Adipocyte (in vitro differentiated cells): ENCODE results near the gene FXYD7.
A peak's percentile ranks its signal among the peaks of the same experiment; 100 is the strongest.

Experiments
- DNase-seq: peaks from one replicate; pipeline ENCODE4 v3.0.0-alpha.2; 2015; ENCODE audit warnings: low read depth
- H3K27me3 ChIP-seq: replicated peaks from 2 replicates; pipeline ENCODE4 v1.7.0; 2013; ENCODE audit warnings: mild to moderate bottlenecking, low read length, moderate library complexity; ENCODE audit not compliant: control insufficient read depth, insufficient read depth
- H3K36me3 ChIP-seq: 2 replicates; pipeline ENCODE4 v1.7.0; 2013; ENCODE audit warnings: low read length, mild to moderate bottlenecking, moderate library complexity; ENCODE audit not compliant: control insufficient read depth, insufficient read depth, severe bottlenecking
- H3K4me1 ChIP-seq: 2 replicates; pipeline ENCODE4 v1.7.0; 2013; ENCODE audit warnings: mild to moderate bottlenecking, low read length, moderate library complexity; ENCODE audit not compliant: control insufficient read depth, insufficient read depth
- H3K4me3 ChIP-seq: 2 replicates; pipeline ENCODE4 v1.7.0; 2013; ENCODE audit warnings: mild to moderate bottlenecking, low read length, moderate library complexity
- H3K9ac ChIP-seq: 2 replicates; pipeline ENCODE4 v1.7.0; 2013; ENCODE audit warnings: mild to moderate bottlenecking, low read length, moderate library complexity
- H3K9me3 ChIP-seq: 2 replicates; pipeline ENCODE4 v1.7.0; 2013; ENCODE audit warnings: mild to moderate bottlenecking, low read length, moderate library complexity; ENCODE audit not compliant: control insufficient read depth

The FXYD7 gene

DNA sequence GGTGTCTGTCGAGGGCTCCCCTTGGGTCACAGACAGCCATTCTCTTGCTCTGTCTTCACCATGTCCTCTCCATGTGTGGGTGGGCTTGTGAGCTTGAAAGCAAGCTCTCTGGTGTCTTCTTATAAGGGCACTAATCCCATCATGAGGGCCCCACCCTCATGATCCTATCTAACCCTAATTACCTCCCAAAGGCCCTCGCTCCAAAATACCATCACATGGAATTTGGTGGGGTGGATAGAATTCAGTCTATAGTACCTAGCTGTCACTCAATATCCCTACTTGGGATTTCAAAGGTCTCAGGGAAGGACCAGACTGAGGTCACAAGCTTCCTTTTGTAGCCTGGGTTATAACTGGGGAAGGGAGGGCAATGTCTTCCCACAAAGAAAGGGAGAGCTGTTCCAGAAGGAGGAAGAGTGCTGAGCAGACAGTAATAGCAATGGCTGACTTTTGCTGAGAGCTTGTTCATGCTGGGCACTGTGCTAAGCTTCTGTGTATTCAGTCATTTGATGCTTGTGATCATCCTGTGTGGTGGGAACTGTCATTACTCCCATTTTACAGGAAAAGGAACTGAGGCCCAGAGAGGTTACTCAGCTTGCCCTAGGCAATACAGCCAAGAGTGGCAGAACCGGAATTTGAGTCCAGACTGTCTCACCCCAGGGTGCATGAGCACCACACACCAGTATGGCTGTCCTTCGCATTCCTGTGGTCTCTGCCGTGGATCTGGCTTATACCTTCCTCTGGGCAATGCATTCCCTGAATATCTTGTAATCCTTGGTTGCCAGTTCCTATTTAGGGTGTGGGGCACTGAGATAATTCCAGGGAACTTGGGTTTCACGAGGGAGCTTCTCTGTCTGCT lies 19.6 kb downstream of the FXYD7 start:
- Histone ChIP-seq H3K4me1 (no peaks in the 10 kb centered on the region), H3K27me3 (no peaks in the 10 kb centered on the region), H3K4me3 (no peak overlapping the region), H3K36me3 (peaks cover 82% of the 10 kb centered on the region), H3K9me3 (peaks cover 27% of the 10 kb centered on the region), H3K9ac (no peak overlapping the region)
- DNase-seq: peak; percentile 45

DNA sequence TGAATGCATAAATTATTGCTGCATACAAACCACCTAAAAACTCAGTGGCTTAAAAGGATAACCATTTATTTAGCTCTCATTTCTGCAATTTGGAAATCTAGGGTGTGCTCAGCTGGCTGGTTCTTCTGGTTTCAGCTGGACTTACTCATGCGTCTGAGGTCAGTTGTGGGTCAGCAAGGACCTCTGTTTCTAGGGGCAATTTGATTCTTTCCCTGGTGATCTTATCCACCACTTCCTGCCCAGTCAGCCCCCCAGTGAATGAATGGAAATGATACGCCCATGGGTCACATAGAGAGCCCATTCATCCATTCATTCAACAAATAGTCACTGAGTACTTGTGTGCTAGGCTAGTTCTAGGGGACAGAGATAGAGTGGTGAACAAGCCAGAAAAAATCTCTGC lies 21.4 kb downstream of the FXYD7 start:
- peaks cover 5% of the 10 kb centered on the region for H3K4me1 ChIP-seq
- peaks cover 65% of the 10 kb centered on the region for H3K36me3 ChIP-seq
- H3K9me3 ChIP-seq: peaks cover 27% of the 10 kb centered on the region
- peak overlapping the region; percentile 30 for H3K4me3 ChIP-seq
- H3K9ac ChIP-seq: no peak overlapping the region
- no peaks in the 10 kb centered on the region for H3K27me3 ChIP-seq
- DNase-seq: no peak

DNA sequence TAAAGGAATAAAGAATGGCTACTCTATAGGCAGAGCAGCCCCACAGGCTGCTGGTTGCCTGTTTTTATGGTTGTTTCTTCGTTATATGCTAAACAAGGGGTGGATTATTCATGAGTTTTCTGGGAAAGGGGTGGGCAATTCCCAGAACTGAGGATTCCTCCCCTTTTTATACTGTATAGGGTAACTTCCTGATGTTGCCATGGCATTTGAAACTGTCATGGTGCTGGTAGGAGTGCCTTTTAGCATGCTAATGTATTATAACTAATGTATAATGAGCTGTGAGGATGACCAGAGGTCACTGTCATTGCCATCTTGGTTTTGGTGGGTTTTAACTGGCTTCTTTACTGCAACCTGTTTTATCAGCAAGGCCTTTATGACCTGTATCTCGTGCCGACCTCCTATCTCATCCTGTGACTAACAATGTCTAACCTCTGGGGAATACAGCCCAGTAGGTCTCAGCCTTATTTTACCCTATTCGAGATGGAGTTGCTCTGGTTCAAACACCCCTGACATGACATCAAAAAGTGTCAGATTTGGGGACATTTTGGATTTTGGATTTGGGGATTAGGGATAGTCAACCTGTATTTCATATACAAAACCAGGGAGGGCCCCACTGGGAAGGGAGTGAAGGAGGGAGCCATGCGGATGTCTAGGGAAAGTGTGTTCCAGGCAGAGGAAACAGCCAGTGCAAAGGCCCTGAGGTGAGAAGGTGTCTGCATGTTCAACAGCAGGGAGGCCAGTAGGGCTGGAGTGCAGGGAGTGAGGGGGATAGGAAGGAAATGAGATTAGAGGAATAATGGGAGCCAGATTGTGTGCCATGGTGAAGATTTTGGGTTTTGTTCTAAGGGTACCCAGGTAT lies 22.4 kb downstream of the FXYD7 start:
- Histone ChIP-seq H3K4me3 (no peak overlapping the region), H3K9ac (no peak overlapping the region), H3K9me3 (peaks cover 27% of the 10 kb centered on the region), H3K4me1 (peaks cover 15% of the 10 kb centered on the region), H3K36me3 (peaks cover 59% of the 10 kb centered on the region), H3K27me3 (no peaks in the 10 kb centered on the region)
- no peak for DNase-seq

DNA sequence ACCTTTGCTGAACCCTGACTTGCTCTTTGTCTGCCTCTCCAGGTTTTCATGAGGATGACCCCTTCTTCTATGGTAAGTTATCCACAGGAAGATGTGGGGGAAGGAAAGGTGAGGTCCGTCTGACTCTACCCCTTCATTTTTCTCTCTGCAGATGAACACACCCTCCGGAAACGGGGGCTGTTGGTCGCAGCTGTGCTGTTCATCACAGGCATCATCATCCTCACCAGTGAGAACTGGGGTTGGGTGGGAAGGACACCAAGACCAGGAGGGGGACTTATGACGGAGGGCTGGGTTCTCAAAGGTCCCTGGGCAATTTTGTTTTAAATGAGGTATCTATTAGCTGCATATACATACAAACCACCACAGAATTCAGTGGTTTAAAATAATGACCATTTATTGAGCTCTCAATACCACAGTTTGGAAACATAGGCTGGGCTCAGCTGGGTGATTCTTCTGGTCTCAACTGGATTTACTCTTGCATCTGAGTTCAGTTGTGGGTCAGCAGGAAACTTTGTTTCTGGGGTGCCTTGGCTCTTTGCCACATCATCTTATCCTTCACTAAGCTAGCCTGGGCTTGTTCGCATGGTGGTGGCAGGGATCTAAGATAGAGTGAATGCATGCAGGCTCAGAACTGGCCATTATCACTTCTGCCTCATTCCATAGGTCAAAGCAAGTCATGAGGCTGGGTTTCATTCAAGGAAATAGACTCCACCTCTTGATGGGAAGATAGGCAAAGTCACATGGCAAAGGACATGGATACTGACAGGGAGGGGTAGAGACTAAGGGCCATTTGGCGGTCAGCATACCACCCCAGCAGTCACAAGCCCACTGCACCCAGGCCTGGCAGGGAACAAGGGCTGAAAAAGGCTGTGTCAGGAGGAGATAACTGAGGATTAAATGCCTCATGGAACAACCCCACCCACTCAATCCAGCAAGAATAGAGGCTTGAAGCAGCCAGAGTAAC lies 23.3 kb downstream of the FXYD7 start:
- DNase-seq: no peak
- Histone ChIP-seq H3K36me3 (peaks cover 51% of the 10 kb centered on the region), H3K4me1 (peaks cover 20% of the 10 kb centered on the region), H3K27me3 (no peaks in the 10 kb centered on the region), H3K9ac (no peak overlapping the region), H3K9me3 (peaks cover 27% of the 10 kb centered on the region), H3K4me3 (no peak overlapping the region)

DNA sequence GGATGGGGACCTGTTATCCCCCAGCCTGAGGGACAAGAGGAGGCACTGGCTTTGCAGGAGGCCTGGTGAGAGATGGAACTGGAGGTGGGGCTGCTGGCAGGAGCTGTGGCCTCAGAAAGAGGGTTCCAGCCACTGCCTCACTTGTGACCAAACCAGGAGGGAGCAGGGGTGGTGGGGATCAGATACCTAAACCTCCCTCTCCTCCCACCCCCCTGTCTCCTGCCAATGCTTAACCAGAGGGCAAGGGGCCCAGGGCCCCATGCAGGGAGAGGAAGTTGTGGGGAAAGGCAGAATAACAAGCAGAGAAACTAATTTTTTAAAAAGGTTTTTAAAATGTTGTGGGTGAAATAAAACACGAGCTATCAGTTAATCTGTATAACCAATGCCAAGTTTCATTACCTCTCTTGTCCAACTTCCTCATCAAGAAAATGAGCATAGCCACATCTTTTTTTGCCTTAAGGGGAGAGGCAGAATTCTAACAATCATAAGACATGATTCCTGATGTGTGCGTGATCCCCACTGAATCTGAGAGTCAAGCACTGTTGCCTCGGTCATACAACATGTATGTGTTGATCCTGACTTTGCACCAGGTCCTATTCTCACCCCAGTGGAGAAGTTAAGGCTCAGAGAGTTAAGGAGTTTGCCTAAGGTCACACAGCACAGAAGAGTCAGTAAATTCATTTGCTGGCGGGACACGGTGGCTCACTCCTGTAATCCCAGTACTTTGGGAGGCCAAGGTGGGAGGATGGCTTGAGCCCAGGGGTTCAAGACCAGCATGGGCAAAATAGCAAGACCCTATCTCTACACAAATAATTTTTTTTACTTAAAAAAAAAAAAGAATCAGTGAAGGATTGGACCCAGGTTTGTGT lies 24.4 kb downstream of the FXYD7 start:
- Histone ChIP-seq H3K9ac (no peak overlapping the region), H3K4me1 (peaks cover 20% of the 10 kb centered on the region), H3K27me3 (no peaks in the 10 kb centered on the region), H3K4me3 (no peak overlapping the region), H3K9me3 (peaks cover 24% of the 10 kb centered on the region), H3K36me3 (peaks cover 40% of the 10 kb centered on the region)
- no peak for DNase-seq

DNA sequence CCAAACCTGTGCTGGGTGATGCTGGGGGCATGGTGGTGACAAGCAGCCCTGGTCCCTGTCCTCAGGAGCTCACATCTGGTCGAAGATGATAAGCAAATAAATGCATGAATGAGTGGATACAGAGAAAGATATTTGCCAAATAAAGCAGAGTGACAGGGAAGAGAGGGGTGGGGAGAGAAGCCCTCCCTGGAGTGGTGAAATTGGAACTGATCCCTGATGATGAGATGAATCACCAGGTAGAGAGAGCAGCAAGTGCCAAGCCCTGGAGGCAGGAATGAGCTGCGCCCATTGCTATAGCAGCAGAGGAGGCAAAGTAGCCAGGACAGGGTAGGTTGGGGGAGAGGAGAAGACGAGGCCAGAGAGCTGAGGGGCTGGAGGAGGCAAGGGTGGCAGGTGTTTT lies 25.1 kb downstream of the FXYD7 start:
- peaks cover 20% of the 10 kb centered on the region for H3K4me1 ChIP-seq
- no peak overlapping the region for H3K4me3 ChIP-seq
- H3K36me3 ChIP-seq: peaks cover 33% of the 10 kb centered on the region
- H3K9me3 ChIP-seq: peaks cover 24% of the 10 kb centered on the region
- H3K9ac ChIP-seq: no peak overlapping the region
- no peaks in the 10 kb centered on the region for H3K27me3 ChIP-seq
- no peak for DNase-seq

DNA sequence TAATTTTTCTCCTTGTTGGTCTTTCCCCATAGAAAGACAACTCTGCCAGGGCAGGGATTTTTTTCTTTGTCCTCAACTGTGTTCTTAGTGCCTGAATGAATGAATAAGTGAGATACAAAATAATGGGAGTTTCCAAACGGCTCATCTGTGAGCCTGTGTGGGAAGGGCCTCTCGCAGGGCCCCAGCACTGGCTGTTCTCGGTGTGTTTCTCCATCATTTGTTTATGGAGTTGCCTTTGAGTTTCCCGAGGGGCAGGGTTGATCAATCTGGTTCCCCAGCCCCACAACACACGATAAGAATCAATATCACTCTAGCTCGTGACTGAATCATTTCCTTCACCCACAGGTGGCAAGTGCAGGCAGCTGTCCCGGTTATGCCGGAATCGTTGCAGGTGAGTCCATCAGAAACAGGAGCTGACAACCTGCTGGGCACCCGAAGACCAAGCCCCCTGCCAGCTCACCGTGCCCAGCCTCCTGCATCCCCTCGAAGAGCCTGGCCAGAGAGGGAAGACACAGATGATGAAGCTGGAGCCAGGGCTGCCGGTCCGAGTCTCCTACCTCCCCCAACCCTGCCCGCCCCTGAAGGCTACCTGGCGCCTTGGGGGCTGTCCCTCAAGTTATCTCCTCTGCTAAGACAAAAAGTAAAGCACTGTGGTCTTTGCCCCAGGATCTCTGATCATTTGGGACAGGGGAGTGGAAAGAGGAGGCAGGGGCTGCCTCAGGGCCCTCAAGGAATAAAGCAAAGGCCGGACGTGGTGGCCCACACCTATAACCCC lies 26.4 kb downstream of the FXYD7 start:
- peaks cover 16% of the 10 kb centered on the region for H3K9me3 ChIP-seq
- DNase-seq: no peak
- peak overlapping the region; percentile 45 for H3K9ac ChIP-seq
- H3K4me3 ChIP-seq: no peak overlapping the region
- H3K36me3 ChIP-seq: peaks cover 25% of the 10 kb centered on the region
- H3K27me3 ChIP-seq: no peaks in the 10 kb centered on the region
- peaks cover 20% of the 10 kb centered on the region for H3K4me1 ChIP-seq

DNA sequence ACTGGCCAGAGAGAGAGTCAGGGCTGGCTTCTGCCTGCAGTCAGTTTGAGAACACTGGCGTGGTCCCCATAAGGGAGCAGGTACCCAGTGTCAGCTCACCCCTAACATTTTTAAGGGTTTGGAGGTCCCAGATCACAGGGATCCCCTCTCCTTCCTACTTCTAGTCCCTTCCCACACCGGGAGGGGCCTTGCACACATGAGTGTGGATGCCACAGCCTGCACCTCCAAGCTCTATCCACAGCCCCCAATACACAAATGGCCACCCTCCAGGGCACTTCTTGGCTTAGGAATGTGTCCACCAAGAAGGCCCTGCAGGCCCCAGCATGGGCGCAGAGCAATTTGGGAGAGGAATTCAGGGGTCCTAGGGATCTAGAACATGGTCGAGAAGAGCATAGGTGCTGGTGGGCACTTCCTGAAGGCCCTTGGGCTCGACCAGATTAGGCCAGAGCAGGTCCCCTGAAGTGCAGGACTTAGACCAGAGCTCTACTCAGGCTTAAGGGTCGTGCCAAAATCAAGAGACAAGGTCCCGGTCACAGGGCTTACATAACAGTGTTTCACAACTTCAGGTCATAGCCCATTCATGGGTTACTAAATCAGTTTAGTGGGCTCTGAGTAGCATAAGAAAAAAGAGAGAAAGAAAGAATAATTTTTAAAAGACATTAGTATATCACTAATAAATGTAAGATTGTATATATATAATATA lies 27.5 kb downstream of the FXYD7 start:
- Histone ChIP-seq H3K27me3 (no peaks in the 10 kb centered on the region), H3K9ac (no peak overlapping the region), H3K36me3 (peaks cover 15% of the 10 kb centered on the region), H3K4me3 (no peak overlapping the region), H3K4me1 (peaks cover 20% of the 10 kb centered on the region), H3K9me3 (peaks cover 13% of the 10 kb centered on the region)
- no peak for DNase-seq

DNA sequence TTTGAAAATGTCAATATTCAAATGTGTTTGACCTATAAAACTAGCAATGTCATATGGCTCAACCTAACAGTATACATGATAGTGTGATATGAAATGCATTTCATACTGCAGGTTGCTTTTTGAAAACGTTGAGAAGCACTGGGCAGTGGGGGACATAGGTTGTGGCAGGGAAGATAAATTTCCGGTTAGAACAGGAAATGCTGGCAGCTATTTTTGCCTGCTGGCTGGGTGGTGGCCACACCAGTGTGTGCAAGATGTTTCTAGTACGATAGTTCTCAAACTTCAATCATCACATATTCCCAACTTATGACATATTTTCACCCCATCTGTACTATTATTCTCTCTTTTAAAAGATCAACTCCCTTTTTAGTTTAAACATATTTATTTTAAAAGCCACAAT lies 28.7 kb downstream of the FXYD7 start:
- Histone ChIP-seq H3K9ac (no peak overlapping the region), H3K4me1 (peaks cover 26% of the 10 kb centered on the region), H3K9me3 (peaks cover under 1% of the 10 kb centered on the region), H3K4me3 (no peak overlapping the region), H3K27me3 (no peaks in the 10 kb centered on the region), H3K36me3 (peaks cover 3% of the 10 kb centered on the region)
- DNase-seq: no peak
